ENCODE results near the gene DHODH.

DNA sequence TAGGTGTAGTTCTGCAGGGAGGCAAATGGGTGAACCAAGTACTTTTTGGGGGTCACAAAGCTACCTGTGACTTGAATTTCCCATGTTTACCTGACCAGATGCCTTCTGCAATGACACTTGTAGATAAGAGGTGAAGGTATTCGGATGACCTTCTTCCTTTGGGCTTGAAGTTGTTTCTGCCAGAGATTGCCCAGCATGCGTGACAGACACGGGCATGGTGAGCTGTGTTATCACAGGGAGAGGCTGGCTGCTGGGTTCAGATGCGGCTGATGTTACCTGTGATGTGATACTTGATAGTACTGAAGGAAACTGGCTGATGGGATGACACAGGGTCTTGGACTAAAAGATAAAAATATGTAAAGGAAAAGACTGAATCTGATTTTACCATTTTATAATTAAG, 22.4 kb upstream of the DHODH start:
- no peak for TF ChIP-seq SREBF2 (IDR thresholded peaks at IDR 0.05; ENCODE audit: low read length)
- TF ChIP-seq EP300 (IDR thresholded peaks at IDR 0.05; ENCODE audit: borderline replicate concordance in 1 of 2, control insufficient read depth in 1 of 2, low read depth in 2 of 2, low read length in 2 of 2) = no peak
- no peak for TF ChIP-seq SP1 (IDR thresholded peaks at IDR 0.05; ENCODE audit: low read depth, low read length)
- TF ChIP-seq TCF7 (IDR thresholded peaks at IDR 0.05; ENCODE audit: borderline replicate concordance) = no peak
- TF ChIP-seq CHD4 (IDR thresholded peaks at IDR 0.05) = no peak
- TF ChIP-seq NFYB (IDR thresholded peaks at IDR 0.05; ENCODE audit: insufficient read depth, low read depth, low read length) = no peak
- TF ChIP-seq NRF1 (conservative IDR thresholded peaks at IDR 0.05; ENCODE audit: low read depth, low read length) = no peak
- TF ChIP-seq, protein P1, sequence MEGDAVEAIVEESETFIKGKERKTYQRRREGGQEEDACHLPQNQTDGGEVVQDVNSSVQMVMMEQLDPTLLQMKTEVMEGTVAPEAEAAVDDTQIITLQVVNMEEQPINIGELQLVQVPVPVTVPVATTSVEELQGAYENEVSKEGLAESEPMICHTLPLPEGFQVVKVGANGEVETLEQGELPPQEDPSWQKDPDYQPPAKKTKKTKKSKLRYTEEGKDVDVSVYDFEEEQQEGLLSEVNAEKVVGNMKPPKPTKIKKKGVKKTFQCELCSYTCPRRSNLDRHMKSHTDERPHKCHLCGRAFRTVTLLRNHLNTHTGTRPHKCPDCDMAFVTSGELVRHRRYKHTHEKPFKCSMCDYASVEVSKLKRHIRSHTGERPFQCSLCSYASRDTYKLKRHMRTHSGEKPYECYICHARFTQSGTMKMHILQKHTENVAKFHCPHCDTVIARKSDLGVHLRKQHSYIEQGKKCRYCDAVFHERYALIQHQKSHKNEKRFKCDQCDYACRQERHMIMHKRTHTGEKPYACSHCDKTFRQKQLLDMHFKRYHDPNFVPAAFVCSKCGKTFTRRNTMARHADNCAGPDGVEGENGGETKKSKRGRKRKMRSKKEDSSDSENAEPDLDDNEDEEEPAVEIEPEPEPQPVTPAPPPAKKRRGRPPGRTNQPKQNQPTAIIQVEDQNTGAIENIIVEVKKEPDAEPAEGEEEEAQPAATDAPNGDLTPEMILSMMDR (IDR thresholded peaks at IDR 0.05 in 2 of 3, conservative IDR thresholded peaks at IDR 0.05 in 1 of 3; ENCODE audit: control insufficient read depth in 2 of 3, extremely low read depth in 1 of 3, insufficient read depth in 1 of 3, low read depth in 3 of 3, low read length in 3 of 3) = no peak
- no peak for TF ChIP-seq RAD51 (IDR thresholded peaks at IDR 0.05)
- TF ChIP-seq, protein P2, sequence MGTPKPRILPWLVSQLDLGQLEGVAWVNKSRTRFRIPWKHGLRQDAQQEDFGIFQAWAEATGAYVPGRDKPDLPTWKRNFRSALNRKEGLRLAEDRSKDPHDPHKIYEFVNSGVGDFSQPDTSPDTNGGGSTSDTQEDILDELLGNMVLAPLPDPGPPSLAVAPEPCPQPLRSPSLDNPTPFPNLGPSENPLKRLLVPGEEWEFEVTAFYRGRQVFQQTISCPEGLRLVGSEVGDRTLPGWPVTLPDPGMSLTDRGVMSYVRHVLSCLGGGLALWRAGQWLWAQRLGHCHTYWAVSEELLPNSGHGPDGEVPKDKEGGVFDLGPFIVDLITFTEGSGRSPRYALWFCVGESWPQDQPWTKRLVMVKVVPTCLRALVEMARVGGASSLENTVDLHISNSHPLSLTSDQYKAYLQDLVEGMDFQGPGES (IDR thresholded peaks at IDR 0.05) = no peak
- no peak for TF ChIP-seq FOS (IDR thresholded peaks at IDR 0.05; ENCODE audit: borderline replicate concordance, extremely low read depth, insufficient read length)
- TF ChIP-seq EZH2 (IDR thresholded peaks at IDR 0.05; ENCODE audit: borderline replicate concordance, control insufficient read depth, low read depth, low read length) = no peak
- TF ChIP-seq RAD21 (IDR thresholded peaks at IDR 0.05; ENCODE audit: insufficient read depth, low read depth, low read length) = no peak
- no peak for TF ChIP-seq MTA2 (IDR thresholded peaks at IDR 0.05; ENCODE audit: low read depth)

All from GM12878 (cell line).